Upper lobe of right lung (tissue), 1 donor: ENCODE data around the gene R3HDM2. TPM values are rescaled to one million over a fixed set of nuclear protein-coding genes. Genes with fewer than 3 reads are reported as not detected.
"Not testable (repeated sequence)": the region's sequence is repeated elsewhere in the genome, so short reads cannot be mapped to it uniquely, and the experiment has no call there.

Experiments
- ATAC-seq: fragments of 200-7000 bp; cut with Tn5 transposase; one replicate; pipeline ENCODE4 v1.9.1; 2020; ENCODE audit warnings: mild to moderate bottlenecking, moderate library complexity
- DNase-seq: peaks from one replicate; pipeline ENCODE4 v3.0.0-alpha.2; 2020
- H3K27ac ChIP-seq: fragments of 200-600 bp; one replicate; pipeline ENCODE4 v1.8.0; 2022
- H3K27me3 ChIP-seq: fragments of 200-600 bp; one replicate; pipeline ENCODE4 v1.8.0; 2022; ENCODE audit warnings: mild to moderate bottlenecking
- H3K36me3 ChIP-seq: fragments of 200-600 bp; one replicate; pipeline ENCODE4 v1.8.0; 2022
- H3K4me1 ChIP-seq: fragments of 200-600 bp; one replicate; pipeline ENCODE4 v1.8.0; 2022
- H3K4me3 ChIP-seq: fragments of 200-600 bp; one replicate; pipeline ENCODE4 v1.8.0; 2022; ENCODE audit warnings: mild to moderate bottlenecking
- H3K9me3 ChIP-seq: fragments of 200-600 bp; one replicate; pipeline ENCODE4 v1.8.0; 2022
- CTCF ChIP-seq: fragments of 200-600 bp; IDR thresholded peaks from one replicate; pipeline ENCODE4 v1.8.0; 2022; ENCODE audit warnings: antibody characterized with exemption
- intact Hi-C: fragments of 100-400 bp; cut with DNase I; formaldehyde crosslinking; loops from one replicate; pipeline ENCODE4 v1.11.0; 2022
- total RNA-seq: library from RNA; stranded (reverse); fragmentation: NEBNext Ultra II Directional; extraction: Animal tissue kit (Norgen Biotek cat#: 25700); gene quantifications from one replicate; pipeline ENCODE4 v1.2.1, GENCODE V29; 2021
- donor health status: DM: no; HTN: yes; CAD: no; lungs with severe emphysema.

R3HDM2 gene
- total RNA-seq, 1 donor from 2014 or later, result 81.0 TPM

DNA sequence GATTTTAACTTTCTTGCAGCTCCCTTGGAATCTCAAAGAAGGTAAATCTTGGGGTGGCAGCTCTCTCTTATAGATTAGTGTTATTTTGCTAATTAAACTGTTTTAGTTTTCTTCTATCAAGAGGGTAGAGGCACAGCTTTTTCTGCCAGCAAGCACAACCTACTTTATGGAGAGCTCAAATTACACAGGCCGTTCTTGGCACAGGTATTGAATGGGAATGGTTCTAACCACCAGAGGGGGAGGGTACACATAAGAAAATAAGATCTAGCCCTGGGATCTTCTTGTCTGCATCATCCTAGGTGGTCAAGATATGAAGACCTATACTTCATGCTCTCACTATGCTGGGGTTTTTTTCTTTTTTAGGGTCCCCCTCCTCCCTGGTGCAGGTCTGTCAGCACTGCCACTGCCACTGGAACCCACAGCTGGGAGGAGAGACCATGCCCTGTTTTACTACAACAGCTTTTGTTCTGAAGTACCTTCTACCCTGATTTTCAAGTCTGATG is 131.3 kb downstream of the R3HDM2 start:
- DNase-seq (no peak), ATAC-seq (no peak)
- Histone ChIP-seq H3K9me3 (no peaks in the 10 kb centered on the region), H3K36me3 (peaks cover 86% of the 10 kb centered on the region), H3K27ac (no peak overlapping the region), H3K27me3 (no peaks in the 10 kb centered on the region), H3K4me3 (no peak overlapping the region), H3K4me1 (no peaks in the 10 kb centered on the region)
- intact Hi-C loops, result no loop called here
- no peak for TF ChIP-seq CTCF

DNA sequence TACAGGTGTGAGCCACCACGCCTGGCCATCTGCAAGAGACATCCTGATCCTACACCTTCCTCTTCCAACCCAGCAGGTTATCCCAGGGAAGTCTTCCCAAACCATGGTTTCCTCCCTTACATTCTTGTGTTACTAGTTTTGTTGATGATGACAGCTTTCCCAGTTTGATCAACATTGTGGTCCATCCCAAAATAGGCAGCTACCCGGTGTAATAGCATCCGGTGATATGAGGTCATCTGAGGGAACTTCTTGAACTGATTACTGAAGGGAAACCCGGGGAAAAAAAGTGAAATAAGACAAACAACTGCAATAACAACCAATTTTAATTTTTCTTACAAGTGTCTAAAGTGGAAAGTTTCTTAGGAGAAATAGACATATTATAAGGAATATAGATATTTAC is 134.6 kb downstream of the R3HDM2 start:
- Histone ChIP-seq H3K27me3 (no peaks in the 10 kb centered on the region), H3K36me3 (peaks cover 96% of the 10 kb centered on the region), H3K4me3 (no peak overlapping the region), H3K9me3 (no peaks in the 10 kb centered on the region), H3K4me1 (no peaks in the 10 kb centered on the region), H3K27ac (no peak overlapping the region)
- no peak for TF ChIP-seq CTCF
- intact Hi-C loops, result no loop called here
- DNase-seq, result no peak
- no peak for ATAC-seq

GRCh38 chr12:57282073-57282472 is 148.8 kb downstream of the R3HDM2 start:
- ATAC-seq, H3K27ac ChIP-seq, DNase-seq, H3K27me3 ChIP-seq, H3K4me3 ChIP-seq, H3K4me1 ChIP-seq, intact Hi-C loops, H3K9me3 ChIP-seq: not testable (repeated sequence)
- H3K36me3 ChIP-seq, result peaks cover 72% of the 10 kb centered on the region

DNA sequence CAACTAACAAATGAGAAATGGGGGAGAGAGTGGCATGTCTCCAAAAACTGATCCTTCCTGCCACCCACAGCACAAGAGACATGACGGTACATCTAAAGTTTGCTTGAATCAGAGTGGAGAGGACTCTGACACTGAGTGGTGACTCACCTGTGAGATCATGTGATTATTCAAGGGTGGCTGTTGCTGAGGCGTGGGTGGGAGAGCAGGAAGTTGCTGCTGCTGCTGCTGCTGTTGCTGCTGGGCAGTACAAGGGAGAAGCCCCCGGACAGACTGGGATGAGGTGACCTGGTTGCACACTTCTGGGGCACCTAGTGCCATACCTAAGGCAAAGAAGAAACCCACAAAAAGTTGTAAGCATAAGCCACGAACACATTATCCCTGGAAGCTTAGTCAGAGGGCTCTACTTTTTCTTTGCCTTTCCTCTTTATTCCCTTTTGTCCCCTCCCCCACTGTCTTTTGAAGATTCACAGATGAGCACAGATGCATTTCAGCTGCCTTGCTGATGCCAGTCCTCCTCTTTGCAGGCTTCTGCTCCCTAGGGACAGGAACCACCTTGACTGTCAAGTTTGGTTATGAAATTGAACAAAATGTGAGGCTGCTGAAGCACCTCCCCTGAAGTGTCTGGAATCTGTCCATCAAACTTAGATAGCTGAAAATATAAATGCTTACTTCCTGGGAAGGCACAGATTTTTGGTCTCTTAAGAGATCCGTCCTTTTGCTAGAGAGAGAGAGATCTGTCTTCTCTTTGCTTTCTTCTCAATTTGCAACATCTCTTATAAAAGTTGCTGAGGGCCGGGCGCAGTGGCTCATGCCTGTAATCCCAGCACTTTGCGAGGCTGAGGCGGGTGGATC is 150.4 kb downstream of the R3HDM2 start:
- Histone ChIP-seq H3K36me3 (peaks cover 75% of the 10 kb centered on the region), H3K27ac (no peak overlapping the region), H3K27me3 (no peaks in the 10 kb centered on the region), H3K9me3 (no peaks in the 10 kb centered on the region), H3K4me3 (no peak overlapping the region), H3K4me1 (no peaks in the 10 kb centered on the region)
- intact Hi-C loops, result no loop called here
- ATAC-seq (peak; percentile 90), DNase-seq (no peak)
- TF ChIP-seq CTCF, result no peak

DNA sequence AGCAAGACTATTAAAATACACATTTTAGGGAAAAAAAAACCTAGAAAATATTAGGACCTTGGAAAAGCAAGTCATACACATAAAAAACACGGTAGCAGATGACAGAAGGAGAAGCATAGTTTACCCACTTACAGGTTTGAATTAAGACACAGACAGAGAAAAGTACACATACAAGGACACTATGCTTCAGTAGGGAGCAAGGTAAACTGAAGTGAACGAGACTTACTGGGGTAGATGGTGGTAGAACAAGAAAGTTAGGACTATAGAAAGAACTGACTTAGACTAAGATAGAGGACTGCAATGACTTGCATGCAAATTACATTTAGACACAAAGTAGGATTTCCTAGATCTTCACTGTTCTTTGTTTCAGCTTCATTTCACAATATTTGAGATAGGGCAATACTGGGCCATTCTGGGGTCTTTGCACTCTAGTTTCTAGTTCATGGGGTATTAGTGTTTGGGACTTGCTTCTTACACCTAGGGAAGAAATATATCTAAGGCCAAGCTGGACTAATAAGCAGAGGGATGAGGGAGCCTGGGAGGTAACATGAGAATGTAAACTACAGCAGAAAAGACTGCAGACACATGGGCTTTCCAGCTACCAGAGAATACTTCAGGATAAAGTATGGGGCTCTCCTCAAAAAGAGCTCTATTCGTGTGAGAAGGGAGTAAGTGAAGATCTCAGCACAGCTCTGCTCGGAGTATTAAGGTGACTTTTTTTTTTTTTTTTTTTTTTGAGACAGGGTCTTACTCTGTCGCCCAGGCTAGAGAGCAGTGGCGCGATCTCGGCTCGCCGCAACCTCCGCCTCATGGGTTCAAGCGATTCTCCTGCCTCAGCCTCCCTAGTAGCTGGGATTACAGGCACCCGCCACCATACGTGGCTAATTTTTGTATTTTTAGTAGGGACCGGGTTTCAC is 152.1 kb downstream of the R3HDM2 start:
- ATAC-seq, result no peak
- TF ChIP-seq CTCF, result no peak
- H3K36me3 ChIP-seq, result peaks cover 73% of the 10 kb centered on the region
- H3K4me1 ChIP-seq, result no peaks in the 10 kb centered on the region
- intact Hi-C loops, result no loop called here
- no peaks in the 10 kb centered on the region for H3K27me3 ChIP-seq
- H3K4me3 ChIP-seq, result no peak overlapping the region
- H3K9me3 ChIP-seq, result no peaks in the 10 kb centered on the region
- no peak for DNase-seq
- H3K27ac ChIP-seq, result no peak overlapping the region
